ENCODE data around the gene CHCHD3. TPM values are rescaled to one million over a fixed set of nuclear protein-coding genes. Genes with fewer than 3 reads are reported as not detected.

The CHCHD3 gene
- polyA plus RNA-seq, 3 donors = 30.5 to 56.7 (median 48.8) TPM

- H3K4me1 Mint-ChIP-seq = peaks cover 1% of the 10 kb centered on the region
- no peaks in the 10 kb centered on the region for H3K9me3 Mint-ChIP-seq
- no peak for DNase-seq
- WGBS (ENCODE audit: insufficient coverage) = 100% methylated on average over 1 of the region's 1 CpG
- Histone ChIP-seq H3K27me3 (ENCODE audit: control insufficient read depth in 2 of 2, insufficient read depth in 2 of 2, low read length in 2 of 2) (no peaks in the 10 kb centered on the region), H4K20me1 (ENCODE audit: insufficient read depth, low read length) (no peaks in the 10 kb centered on the region), H3K4me3 (replicated peaks in 1 of 3; ENCODE audit: low read depth in 2 of 3, low read length in 3 of 3) (no peak overlapping the region), H3K4me1 (ENCODE audit: control insufficient read depth in 1 of 2, insufficient read depth in 2 of 2, low read length in 2 of 2) (no peaks in the 10 kb centered on the region), H3K36me3 (replicated peaks in 1 of 2; ENCODE audit: control insufficient read depth in 1 of 2, insufficient read depth in 2 of 2, low read length in 2 of 2) (peaks cover 0 to 8% of the 10 kb centered on the region in 2 donors), H3K27ac (ENCODE audit: low read depth in 1 of 2, low read length in 2 of 2) (no peak overlapping the region), H2AFZ (ENCODE audit: insufficient read depth, low read depth, low read length, poor library complexity, severe bottlenecking) (no peak overlapping the region), H3K4me2 (replicated peaks; ENCODE audit: extremely low read depth, low read length, poor library complexity, severe bottlenecking) (no peak overlapping the region), H3K9ac (ENCODE audit: insufficient read depth, low read length, poor library complexity, severe bottlenecking) (no peak overlapping the region), H3K79me2 (ENCODE audit: insufficient read depth, low read length) (no peaks in the 10 kb centered on the region), H3K9me3 (replicated peaks in 1 of 2; ENCODE audit: control insufficient read depth in 1 of 2, insufficient read depth in 1 of 2, low read length in 2 of 2) (no peaks in the 10 kb centered on the region)
- TF ChIP-seq CTCF (IDR thresholded peaks at IDR 0.05) = no peak
- intact Hi-C loops (cut with micrococcal nuclease) = no loop called here
- H3K27me3 Mint-ChIP-seq (ENCODE audit: low read depth in 3 of 3) = no peaks in the 10 kb centered on the region
- H3K4me3 Mint-ChIP-seq = no peak overlapping the region
- peaks cover 12 to 15% of the 10 kb centered on the region in 2 donors for H3K36me3 Mint-ChIP-seq
- H3K27ac Mint-ChIP-seq = no peak overlapping the region
Observed at GRCh38 chr7:132878204-132878919, 203.5 kb downstream of the CHCHD3 start.

GRCh38 chr7:132877573-132877972, 204.3 kb downstream of the CHCHD3 start:
- no peak overlapping the region for H3K4me3 Mint-ChIP-seq
- Histone ChIP-seq H2AFZ (ENCODE audit: insufficient read depth, low read depth, low read length, poor library complexity, severe bottlenecking) (no peak overlapping the region), H3K9me3 (replicated peaks in 1 of 2; ENCODE audit: control insufficient read depth in 1 of 2, insufficient read depth in 1 of 2, low read length in 2 of 2) (no peaks in the 10 kb centered on the region), H3K79me2 (ENCODE audit: insufficient read depth, low read length) (no peaks in the 10 kb centered on the region), H3K4me2 (replicated peaks; ENCODE audit: extremely low read depth, low read length, poor library complexity, severe bottlenecking) (no peak overlapping the region), H3K27ac (ENCODE audit: low read depth in 1 of 2, low read length in 2 of 2) (no peak overlapping the region), H3K4me1 (ENCODE audit: control insufficient read depth in 1 of 2, insufficient read depth in 2 of 2, low read length in 2 of 2) (no peaks in the 10 kb centered on the region), H3K9ac (ENCODE audit: insufficient read depth, low read length, poor library complexity, severe bottlenecking) (no peak overlapping the region), H3K27me3 (ENCODE audit: control insufficient read depth in 2 of 2, insufficient read depth in 2 of 2, low read length in 2 of 2) (no peaks in the 10 kb centered on the region), H4K20me1 (ENCODE audit: insufficient read depth, low read length) (no peaks in the 10 kb centered on the region), H3K36me3 (replicated peaks in 1 of 2; ENCODE audit: control insufficient read depth in 1 of 2, insufficient read depth in 2 of 2, low read length in 2 of 2) (peaks cover 0 to 5% of the 10 kb centered on the region in 2 donors), H3K4me3 (replicated peaks in 1 of 3; ENCODE audit: low read depth in 2 of 3, low read length in 3 of 3) (no peak overlapping the region)
- 94% methylated on average over 2 of the region's 2 CpGs for WGBS (ENCODE audit: insufficient coverage)
- H3K27ac Mint-ChIP-seq = no peak overlapping the region
- no peak for TF ChIP-seq CTCF (IDR thresholded peaks at IDR 0.05)
- H3K4me1 Mint-ChIP-seq = peaks cover 1% of the 10 kb centered on the region
- H3K36me3 Mint-ChIP-seq = peaks cover 5 to 13% of the 10 kb centered on the region in 2 donors
- no peaks in the 10 kb centered on the region for H3K9me3 Mint-ChIP-seq
- H3K27me3 Mint-ChIP-seq (ENCODE audit: low read depth in 3 of 3) = no peaks in the 10 kb centered on the region
- intact Hi-C loops (cut with micrococcal nuclease) = no loop called here
- no peak for DNase-seq
